ENCODE results near the gene PITPNB. TPM values are rescaled to one million over a fixed set of nuclear protein-coding genes. Genes with fewer than 3 reads are reported as not detected.

Gene PITPNB
- polyA plus RNA-seq, 1 donor (not counting 4 experiments of a cell fraction or from before 2014, with no cell fraction given): 81.6 TPM

DNA sequence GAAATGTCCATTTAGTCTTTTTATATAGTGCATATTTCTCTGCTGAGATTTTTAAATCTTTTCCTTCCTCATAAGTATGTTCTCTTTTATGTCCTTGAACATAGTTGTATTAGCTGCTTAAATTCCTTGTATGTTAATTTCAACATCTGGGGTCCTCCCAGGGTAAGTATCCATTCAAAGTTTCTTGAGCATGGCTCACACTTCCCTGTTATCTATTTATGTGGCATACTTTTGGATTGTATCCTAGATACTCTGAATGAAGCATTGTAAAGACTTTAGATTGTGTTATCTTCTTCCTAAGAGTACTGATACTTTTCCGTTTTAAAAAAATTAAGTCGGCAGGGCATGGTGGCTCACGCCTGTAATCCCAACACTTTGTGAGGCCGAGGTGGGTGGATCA is 28.4 kb upstream of the PITPNB start:
- Histone ChIP-seq H3K79me2 (ENCODE audit: control insufficient read depth, insufficient read depth, low read length) (no peaks in the 10 kb centered on the region), H3K4me1 (ENCODE audit: control insufficient read depth, extremely low read depth, insufficient read depth, low read length) (no peaks in the 10 kb centered on the region), H2AFZ (ENCODE audit: control insufficient read depth, low read length) (no peak overlapping the region), H3K9me3 (ENCODE audit: control insufficient read depth, low read depth, low read length) (no peaks in the 10 kb centered on the region), H3K4me2 (ENCODE audit: control insufficient read depth, extremely low read depth, insufficient read depth, low read depth, low read length) (no peak overlapping the region), H4K20me1 (ENCODE audit: control insufficient read depth, extremely low read depth, insufficient read depth, low read length) (no peaks in the 10 kb centered on the region), H3K9ac (ENCODE audit: control insufficient read depth, extremely low read depth, insufficient read depth, low read length) (no peak overlapping the region), H3K9me1 (ENCODE audit: control insufficient read depth, extremely low read depth, insufficient read depth, low read length) (no peaks in the 10 kb centered on the region), H3K4me3 (ENCODE audit: control insufficient read depth in 2 of 3, extremely low read depth in 1 of 3, insufficient read depth in 2 of 3, low read depth in 1 of 3, low read length in 3 of 3) (no peak overlapping the region), H3K36me3 (ENCODE audit: control insufficient read depth in 2 of 2, extremely low read depth in 1 of 2, insufficient read depth in 2 of 2, low read length in 2 of 2) (no peaks in the 10 kb centered on the region), H3K27me3 (ENCODE audit: control insufficient read depth, extremely low read depth, insufficient read depth, low read length) (no peaks in the 10 kb centered on the region), H3K27ac (ENCODE audit: control insufficient read depth, insufficient read depth, low read length) (no peak overlapping the region)
- dilution Hi-C loops (cut with MboI; ENCODE audit: extremely low pct_ligation_motif_present, low sequenced_read_pairs): no loop called here
- TF ChIP-seq, protein P1, sequence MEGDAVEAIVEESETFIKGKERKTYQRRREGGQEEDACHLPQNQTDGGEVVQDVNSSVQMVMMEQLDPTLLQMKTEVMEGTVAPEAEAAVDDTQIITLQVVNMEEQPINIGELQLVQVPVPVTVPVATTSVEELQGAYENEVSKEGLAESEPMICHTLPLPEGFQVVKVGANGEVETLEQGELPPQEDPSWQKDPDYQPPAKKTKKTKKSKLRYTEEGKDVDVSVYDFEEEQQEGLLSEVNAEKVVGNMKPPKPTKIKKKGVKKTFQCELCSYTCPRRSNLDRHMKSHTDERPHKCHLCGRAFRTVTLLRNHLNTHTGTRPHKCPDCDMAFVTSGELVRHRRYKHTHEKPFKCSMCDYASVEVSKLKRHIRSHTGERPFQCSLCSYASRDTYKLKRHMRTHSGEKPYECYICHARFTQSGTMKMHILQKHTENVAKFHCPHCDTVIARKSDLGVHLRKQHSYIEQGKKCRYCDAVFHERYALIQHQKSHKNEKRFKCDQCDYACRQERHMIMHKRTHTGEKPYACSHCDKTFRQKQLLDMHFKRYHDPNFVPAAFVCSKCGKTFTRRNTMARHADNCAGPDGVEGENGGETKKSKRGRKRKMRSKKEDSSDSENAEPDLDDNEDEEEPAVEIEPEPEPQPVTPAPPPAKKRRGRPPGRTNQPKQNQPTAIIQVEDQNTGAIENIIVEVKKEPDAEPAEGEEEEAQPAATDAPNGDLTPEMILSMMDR (optimal IDR thresholded peaks at IDR 0.05 in 1 of 3, IDR thresholded peaks at IDR 0.05 in 1 of 3, conservative IDR thresholded peaks at IDR 0.05 in 1 of 3; ENCODE audit: extremely low read depth in 1 of 3, insufficient read depth in 2 of 3, low read length in 3 of 3): no peak
- TF ChIP-seq EZH2 (IDR thresholded peaks at IDR 0.05; ENCODE audit: low read length): no peak
- FAIRE-seq: no peak
- no peak for DNase-seq (ENCODE audit: low read depth, low spot score)

DNA sequence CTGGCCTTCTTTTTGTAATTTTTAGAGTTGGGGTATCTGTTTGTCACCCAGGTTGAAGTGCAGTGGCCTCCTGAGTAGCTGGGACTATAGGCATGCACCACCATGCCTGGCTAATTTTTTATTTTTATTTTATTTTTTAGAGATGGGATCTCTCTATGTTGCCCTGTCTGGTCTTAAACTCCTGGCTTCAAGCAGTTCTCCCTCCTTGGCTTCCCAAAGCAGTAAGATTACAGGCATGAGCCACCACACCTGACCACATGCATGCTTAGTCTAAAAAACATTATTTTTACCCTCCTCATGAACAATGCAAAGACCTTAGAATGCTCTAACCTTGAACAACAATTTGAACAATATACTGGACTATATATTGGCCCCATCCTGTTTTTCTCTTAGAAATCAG is 22.1 kb upstream of the PITPNB start:
- no peak overlapping the region for H3K9ac ChIP-seq (ENCODE audit: control insufficient read depth, extremely low read depth, insufficient read depth, low read length)
- no peak for TF ChIP-seq EZH2 (IDR thresholded peaks at IDR 0.05; ENCODE audit: low read length)
- TF ChIP-seq, protein P1 (optimal IDR thresholded peaks at IDR 0.05 in 1 of 3, IDR thresholded peaks at IDR 0.05 in 1 of 3, conservative IDR thresholded peaks at IDR 0.05 in 1 of 3; ENCODE audit: extremely low read depth in 1 of 3, insufficient read depth in 2 of 3, low read length in 3 of 3): no peak
- no peaks in the 10 kb centered on the region for H4K20me1 ChIP-seq (ENCODE audit: control insufficient read depth, extremely low read depth, insufficient read depth, low read length)
- H3K4me3 ChIP-seq (ENCODE audit: control insufficient read depth in 2 of 3, extremely low read depth in 1 of 3, insufficient read depth in 2 of 3, low read depth in 1 of 3, low read length in 3 of 3): no peak overlapping the region
- dilution Hi-C loops (cut with MboI; ENCODE audit: extremely low pct_ligation_motif_present, low sequenced_read_pairs): no loop called here
- H3K27ac ChIP-seq (ENCODE audit: control insufficient read depth, insufficient read depth, low read length): no peak overlapping the region
- H3K27me3 ChIP-seq (ENCODE audit: control insufficient read depth, extremely low read depth, insufficient read depth, low read length): no peaks in the 10 kb centered on the region
- H3K4me2 ChIP-seq (ENCODE audit: control insufficient read depth, extremely low read depth, insufficient read depth, low read depth, low read length): no peak overlapping the region
- H3K4me1 ChIP-seq (ENCODE audit: control insufficient read depth, extremely low read depth, insufficient read depth, low read length): no peaks in the 10 kb centered on the region
- no peak for FAIRE-seq
- H3K9me3 ChIP-seq (ENCODE audit: control insufficient read depth, low read depth, low read length): no peaks in the 10 kb centered on the region
- H3K9me1 ChIP-seq (ENCODE audit: control insufficient read depth, extremely low read depth, insufficient read depth, low read length): no peaks in the 10 kb centered on the region
- no peaks in the 10 kb centered on the region for H3K36me3 ChIP-seq (ENCODE audit: control insufficient read depth in 2 of 2, extremely low read depth in 1 of 2, insufficient read depth in 2 of 2, low read length in 2 of 2)
- H2AFZ ChIP-seq (ENCODE audit: control insufficient read depth, low read length): no peak overlapping the region
- DNase-seq (ENCODE audit: low read depth, low spot score): no peak
- H3K79me2 ChIP-seq (ENCODE audit: control insufficient read depth, insufficient read depth, low read length): no peaks in the 10 kb centered on the region

Measured in keratinocyte (primary cell).